Chondrocyte (in vitro differentiated cells): Measurements from ENCODE around the gene KCNAB1. TPM values are rescaled to one million over a fixed set of nuclear protein-coding genes. Genes with fewer than 3 reads are reported as not detected.
"Not testable (repeated sequence)": the region's sequence is repeated elsewhere in the genome, so short reads cannot be mapped to it uniquely, and the experiment has no call there.

Experiments
- DNase-seq: peaks from one replicate; pipeline ENCODE4 v3.0.0; 2021; ENCODE audit warnings: mixed read lengths, low spot score
- H3K27ac Mint-ChIP-seq: one replicate; pipeline ENCODE4 v1.8.0; 2021; ENCODE audit warnings: mild to moderate bottlenecking, moderate library complexity, mixed read lengths; ENCODE audit not compliant: unreplicated experiment
- H3K27me3 Mint-ChIP-seq: 2 replicates; pipeline ENCODE4 v1.8.0; 2021; ENCODE audit warnings: low read depth, mixed read lengths
- H3K36me3 Mint-ChIP-seq: 2 replicates; pipeline ENCODE4 v1.8.0; 2021; ENCODE audit warnings: low read depth, mixed read lengths
- H3K4me1 Mint-ChIP-seq: 2 replicates; pipeline ENCODE4 v1.8.0; 2021; ENCODE audit warnings: low read depth, mild to moderate bottlenecking, mixed read lengths
- H3K4me3 Mint-ChIP-seq: one replicate; pipeline ENCODE4 v1.8.0; 2021; ENCODE audit warnings: mild to moderate bottlenecking, moderate library complexity, mixed read lengths; ENCODE audit not compliant: unreplicated experiment
- H3K9me3 Mint-ChIP-seq: 2 replicates; pipeline ENCODE4 v1.8.0; 2021; ENCODE audit warnings: low read depth, mixed read lengths
- total RNA-seq: library from RNA; stranded (reverse); gene quantifications from 3 replicates; pipeline ENCODE4 v1.2.1, GENCODE V29; 2021
- TF ChIP-seq, protein P1 (sequence below): fragments of 200-600 bp; sonication (generic); IDR thresholded peaks from 2 replicates; pipeline ENCODE4 v1.5.0; 2021; ENCODE audit warnings: antibody characterized with exemption, mild to moderate bottlenecking, moderate library complexity

KCNAB1 gene
- total RNA-seq, 1 donor from 2014 or later = 3.4 TPM

DNA sequence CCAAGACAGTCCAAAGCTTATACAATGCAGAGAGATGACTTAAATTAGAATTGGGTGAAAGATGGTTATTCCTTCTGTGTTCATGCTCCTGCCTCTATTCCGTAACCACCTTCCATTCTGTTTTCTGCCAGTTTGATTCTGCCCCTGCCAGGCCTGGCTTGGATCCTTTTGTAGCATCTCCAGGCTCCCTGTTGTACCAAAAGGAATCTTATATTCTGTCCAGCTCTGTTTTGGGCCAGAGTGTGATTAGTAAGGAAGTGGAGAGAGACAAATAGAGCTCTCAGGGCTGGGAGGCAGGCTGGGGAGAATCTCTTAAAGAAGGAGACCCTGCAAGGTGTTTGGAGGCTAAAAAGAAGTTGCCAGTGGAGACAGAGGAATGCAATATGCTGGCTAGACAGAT lies 63.8 kb downstream of the KCNAB1 start:
- H3K4me3 Mint-ChIP-seq = no peak overlapping the region
- H3K27ac Mint-ChIP-seq = no peak overlapping the region
- no peaks in the 10 kb centered on the region for H3K9me3 Mint-ChIP-seq
- TF ChIP-seq, protein P1, sequence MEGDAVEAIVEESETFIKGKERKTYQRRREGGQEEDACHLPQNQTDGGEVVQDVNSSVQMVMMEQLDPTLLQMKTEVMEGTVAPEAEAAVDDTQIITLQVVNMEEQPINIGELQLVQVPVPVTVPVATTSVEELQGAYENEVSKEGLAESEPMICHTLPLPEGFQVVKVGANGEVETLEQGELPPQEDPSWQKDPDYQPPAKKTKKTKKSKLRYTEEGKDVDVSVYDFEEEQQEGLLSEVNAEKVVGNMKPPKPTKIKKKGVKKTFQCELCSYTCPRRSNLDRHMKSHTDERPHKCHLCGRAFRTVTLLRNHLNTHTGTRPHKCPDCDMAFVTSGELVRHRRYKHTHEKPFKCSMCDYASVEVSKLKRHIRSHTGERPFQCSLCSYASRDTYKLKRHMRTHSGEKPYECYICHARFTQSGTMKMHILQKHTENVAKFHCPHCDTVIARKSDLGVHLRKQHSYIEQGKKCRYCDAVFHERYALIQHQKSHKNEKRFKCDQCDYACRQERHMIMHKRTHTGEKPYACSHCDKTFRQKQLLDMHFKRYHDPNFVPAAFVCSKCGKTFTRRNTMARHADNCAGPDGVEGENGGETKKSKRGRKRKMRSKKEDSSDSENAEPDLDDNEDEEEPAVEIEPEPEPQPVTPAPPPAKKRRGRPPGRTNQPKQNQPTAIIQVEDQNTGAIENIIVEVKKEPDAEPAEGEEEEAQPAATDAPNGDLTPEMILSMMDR = no peak
- no peak for DNase-seq
- H3K4me1 Mint-ChIP-seq = peaks cover 11% of the 10 kb centered on the region
- no peaks in the 10 kb centered on the region for H3K27me3 Mint-ChIP-seq
- peaks cover 4% of the 10 kb centered on the region for H3K36me3 Mint-ChIP-seq

DNA sequence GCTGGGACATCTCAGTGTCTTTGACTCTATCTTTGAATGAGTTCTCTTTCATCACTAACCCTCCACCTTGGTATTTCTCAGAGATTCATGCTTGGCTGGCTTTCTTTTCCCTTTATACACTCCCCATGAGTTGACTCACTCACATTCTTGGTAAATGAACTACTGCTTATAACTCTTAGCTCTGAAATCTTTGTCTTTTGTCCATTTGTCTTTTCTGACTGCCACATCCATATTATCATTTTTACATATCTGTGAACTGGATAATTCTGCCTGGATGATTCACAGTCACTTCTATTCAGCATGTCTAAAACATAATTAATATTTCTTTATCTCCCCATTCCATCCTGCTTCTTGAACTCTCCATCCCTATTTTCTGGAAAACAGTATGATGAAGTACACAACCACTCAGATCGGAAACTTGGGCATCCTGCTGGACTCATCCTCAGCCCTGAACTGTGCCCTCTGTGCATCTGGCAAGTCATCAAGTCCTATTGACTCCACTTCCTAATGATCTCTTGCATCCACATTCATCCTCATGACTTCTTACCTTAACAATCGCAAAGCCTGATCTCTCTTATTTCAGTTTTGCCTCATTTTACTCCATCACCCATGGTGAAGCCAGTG lies 66.9 kb downstream of the KCNAB1 start:
- Mint-ChIP-seq H3K9me3 (no peaks in the 10 kb centered on the region), H3K4me3 (no peak overlapping the region), H3K27me3 (no peaks in the 10 kb centered on the region), H3K27ac (no peak overlapping the region), H3K4me1 (peaks cover 5% of the 10 kb centered on the region), H3K36me3 (peaks cover 4% of the 10 kb centered on the region)
- no peak for DNase-seq
- TF ChIP-seq, protein P1 = no peak

DNA sequence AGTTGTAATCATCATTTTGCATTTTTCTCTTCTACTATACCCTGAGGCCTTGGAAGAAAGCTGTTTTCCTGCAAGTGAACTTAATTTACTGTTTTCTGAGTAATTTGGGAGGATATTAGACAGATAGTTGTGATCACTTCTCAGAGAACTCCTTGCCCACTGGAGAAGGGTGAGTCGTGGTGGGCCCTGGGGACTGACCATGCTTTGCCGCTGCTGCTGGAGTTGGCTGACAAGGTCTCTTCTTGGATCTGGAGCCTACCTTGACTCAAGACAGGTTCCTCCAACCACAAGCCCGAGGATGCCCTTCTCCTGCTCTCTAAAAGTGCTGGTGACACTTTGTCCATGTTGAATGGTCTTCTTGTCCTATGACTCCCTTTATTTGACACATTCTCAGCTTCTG lies 68.4 kb downstream of the KCNAB1 start:
- Mint-ChIP-seq H3K4me3 (no peak overlapping the region), H3K27me3 (no peaks in the 10 kb centered on the region), H3K27ac (no peak overlapping the region), H3K36me3 (peaks cover 4% of the 10 kb centered on the region), H3K9me3 (no peaks in the 10 kb centered on the region), H3K4me1 (peaks cover 5% of the 10 kb centered on the region)
- DNase-seq = no peak
- TF ChIP-seq, protein P1 = no peak

DNA sequence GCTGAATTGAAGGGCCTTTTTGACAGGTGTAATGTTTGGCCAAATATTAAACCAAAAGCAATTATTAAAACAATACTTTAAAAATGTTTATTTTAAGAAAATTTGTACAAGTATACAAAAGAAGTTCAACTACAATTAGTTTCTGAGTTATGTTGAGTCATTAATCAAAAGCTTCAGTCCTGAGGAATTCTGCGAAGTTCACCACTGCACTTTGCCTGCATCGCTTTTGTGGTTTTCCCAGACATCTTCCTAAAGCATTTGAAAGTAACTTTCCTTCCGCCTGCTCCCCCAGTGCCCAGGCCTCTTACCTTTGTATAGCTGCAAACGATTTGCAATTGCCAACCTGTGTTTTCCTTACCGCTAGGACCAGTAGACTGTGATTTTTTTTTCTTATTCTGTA lies 69.5 kb downstream of the KCNAB1 start:
- no peak for DNase-seq
- Mint-ChIP-seq H3K4me3 (no peak overlapping the region), H3K27me3 (no peaks in the 10 kb centered on the region), H3K9me3 (no peaks in the 10 kb centered on the region), H3K27ac (no peak overlapping the region), H3K36me3 (peaks cover 4% of the 10 kb centered on the region), H3K4me1 (peaks cover 5% of the 10 kb centered on the region)
- TF ChIP-seq, protein P1 = no peak

DNA sequence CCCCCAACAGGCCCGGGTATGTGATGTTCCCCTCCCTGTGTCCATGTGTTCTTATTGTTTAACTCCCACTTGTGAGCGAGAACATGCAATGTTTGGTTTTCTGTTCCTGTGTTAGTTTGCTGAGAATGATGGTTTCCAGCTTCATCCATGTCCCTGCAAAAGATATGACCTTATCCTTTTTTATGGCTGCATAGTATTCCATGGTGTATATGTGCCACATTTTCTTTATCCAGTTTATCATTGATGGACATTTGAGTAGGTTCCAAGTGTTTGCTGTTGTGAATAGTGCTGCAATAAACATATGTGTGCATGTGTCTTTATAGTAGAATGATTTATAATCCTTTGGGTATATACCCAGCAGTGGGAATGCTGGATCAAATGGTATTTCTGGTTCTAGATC lies 74.6 kb downstream of the KCNAB1 start:
- not testable (repeated sequence) for H3K9me3 Mint-ChIP-seq, H3K27me3 Mint-ChIP-seq, DNase-seq, H3K27ac Mint-ChIP-seq, H3K4me3 Mint-ChIP-seq, H3K36me3 Mint-ChIP-seq, H3K4me1 Mint-ChIP-seq

DNA sequence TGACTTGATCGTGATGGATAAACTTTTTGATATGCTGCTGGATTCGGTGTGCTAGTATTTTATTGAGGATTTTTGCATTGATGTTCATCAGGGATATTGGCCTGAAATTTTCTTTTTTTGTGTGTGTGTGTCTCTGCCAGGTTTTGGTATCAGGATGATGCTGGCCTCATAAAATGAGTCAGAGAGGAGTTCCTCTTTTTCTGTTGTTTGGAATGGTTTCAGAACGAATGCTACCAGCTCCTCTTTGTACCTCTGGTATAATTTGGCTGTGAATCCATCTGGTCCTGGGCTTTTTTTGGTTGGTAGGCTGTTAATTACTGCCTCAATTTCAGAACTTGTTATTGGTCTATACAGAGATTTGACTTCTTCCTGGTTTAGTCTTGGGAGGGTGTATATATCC lies 76.8 kb downstream of the KCNAB1 start:
- H3K9me3 Mint-ChIP-seq, H3K36me3 Mint-ChIP-seq, H3K4me1 Mint-ChIP-seq, DNase-seq, H3K27me3 Mint-ChIP-seq, H3K4me3 Mint-ChIP-seq, H3K27ac Mint-ChIP-seq: not testable (repeated sequence)
